Fibroblast of villous mesenchyme (primary cell): ENCODE results near the gene RYR2. TPM values are rescaled to one million over a fixed set of nuclear protein-coding genes. Genes with fewer than 3 reads are reported as not detected.
"Not testable (repeated sequence)": the region's sequence is repeated elsewhere in the genome, so short reads cannot be mapped to it uniquely, and the experiment has no call there.

Experiments used
- DNase-seq: peaks from one replicate; pipeline ENCODE4 v3.0.0-alpha.2; 2010; ENCODE audit warnings: low read depth
- H3K4me3 ChIP-seq: 2 replicates; pipeline ENCODE4 v1.5.1; 2011; ENCODE audit warnings: low read depth, mild to moderate bottlenecking, low read length
- total RNA-seq: library from RNA; depleted of rRNA; stranded (reverse); fragments of >200 nt; gene quantifications from 2 replicates; pipeline ENCODE4 v1.2.3, GENCODE V29; 2012
- TF ChIP-seq, protein P1 (sequence below): IDR thresholded peaks from 2 replicates; pipeline ENCODE4 v1.5.1; 2012; ENCODE audit warnings: low read depth, mild to moderate bottlenecking, low read length; ENCODE audit not compliant: insufficient read depth

The RYR2 gene
- total RNA-seq, 1 donor = not detected

DNA sequence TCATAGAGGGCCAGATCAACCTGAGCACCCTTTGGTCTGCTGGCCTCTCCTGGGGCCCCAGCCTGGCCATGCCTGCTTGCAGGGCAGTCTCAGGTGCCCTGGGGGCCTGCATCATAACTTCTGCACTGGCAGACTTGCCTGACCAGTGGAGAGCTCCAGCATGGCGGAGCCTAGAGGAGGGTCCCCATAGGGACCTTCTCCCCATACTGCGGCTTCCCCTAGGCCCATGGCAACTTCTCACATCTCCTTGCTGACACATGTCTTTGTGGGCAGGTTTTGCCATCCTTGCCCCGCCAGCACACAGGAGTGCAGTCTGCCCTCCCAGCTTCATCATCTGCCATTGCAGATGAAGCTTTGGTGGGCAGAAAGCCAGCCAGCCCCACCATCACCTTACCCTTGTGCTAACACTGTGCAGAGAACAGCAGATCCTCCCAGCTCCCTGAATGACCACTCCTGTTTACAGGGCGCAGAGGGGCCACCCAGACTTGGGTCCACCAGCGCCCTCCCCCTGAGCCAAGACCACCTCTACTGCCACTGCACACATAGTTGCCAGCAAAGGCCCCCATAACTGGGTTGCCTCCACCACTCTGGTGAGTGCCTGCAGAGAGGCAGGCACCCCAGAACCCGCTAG, 797.0 kb downstream of the RYR2 start:
- no peak overlapping the region for H3K4me3 ChIP-seq
- no peak for DNase-seq

DNA sequence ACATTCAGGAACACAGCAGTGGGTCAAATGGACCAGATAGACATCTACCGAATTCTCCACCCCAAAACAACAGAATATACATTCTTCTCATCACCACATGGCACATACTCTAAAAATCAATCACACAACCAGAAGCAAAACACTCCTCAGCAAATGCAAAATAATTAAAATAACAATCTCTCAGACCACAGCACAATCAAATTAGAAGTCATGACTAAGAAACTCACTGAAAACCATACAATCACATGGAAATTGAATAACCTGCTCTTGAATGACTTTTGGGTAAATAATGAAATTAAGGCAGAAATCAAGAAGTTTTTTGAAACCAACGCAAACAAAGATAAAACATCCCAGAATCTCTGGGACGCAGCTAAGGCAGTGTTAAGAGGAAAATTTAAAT, 799.5 kb downstream of the RYR2 start:
- TF ChIP-seq, protein P1, sequence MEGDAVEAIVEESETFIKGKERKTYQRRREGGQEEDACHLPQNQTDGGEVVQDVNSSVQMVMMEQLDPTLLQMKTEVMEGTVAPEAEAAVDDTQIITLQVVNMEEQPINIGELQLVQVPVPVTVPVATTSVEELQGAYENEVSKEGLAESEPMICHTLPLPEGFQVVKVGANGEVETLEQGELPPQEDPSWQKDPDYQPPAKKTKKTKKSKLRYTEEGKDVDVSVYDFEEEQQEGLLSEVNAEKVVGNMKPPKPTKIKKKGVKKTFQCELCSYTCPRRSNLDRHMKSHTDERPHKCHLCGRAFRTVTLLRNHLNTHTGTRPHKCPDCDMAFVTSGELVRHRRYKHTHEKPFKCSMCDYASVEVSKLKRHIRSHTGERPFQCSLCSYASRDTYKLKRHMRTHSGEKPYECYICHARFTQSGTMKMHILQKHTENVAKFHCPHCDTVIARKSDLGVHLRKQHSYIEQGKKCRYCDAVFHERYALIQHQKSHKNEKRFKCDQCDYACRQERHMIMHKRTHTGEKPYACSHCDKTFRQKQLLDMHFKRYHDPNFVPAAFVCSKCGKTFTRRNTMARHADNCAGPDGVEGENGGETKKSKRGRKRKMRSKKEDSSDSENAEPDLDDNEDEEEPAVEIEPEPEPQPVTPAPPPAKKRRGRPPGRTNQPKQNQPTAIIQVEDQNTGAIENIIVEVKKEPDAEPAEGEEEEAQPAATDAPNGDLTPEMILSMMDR = no peak

More for the DNA sequence above, 797.0 kb downstream of the RYR2 start:
- TF ChIP-seq, protein P1 = no peak

DNA sequence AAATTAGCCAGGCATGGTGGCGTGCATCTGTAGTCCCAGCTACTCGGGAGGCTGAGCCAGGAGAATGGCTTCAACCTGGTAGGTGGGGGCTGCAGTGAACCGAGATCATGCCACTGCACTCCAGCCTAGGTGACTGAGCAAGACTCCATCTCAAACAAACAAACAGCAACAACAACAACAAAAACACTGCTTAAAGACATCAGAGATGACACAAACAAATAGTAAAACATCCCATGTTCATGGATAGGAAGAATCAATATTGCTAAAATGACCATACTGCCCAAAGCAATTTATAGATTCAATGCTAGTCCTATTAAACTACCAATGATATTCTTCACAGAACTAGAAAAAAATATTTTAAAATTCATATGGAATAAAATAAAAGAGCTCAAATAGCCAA, 801.5 kb downstream of the RYR2 start:
- not testable (repeated sequence) for H3K4me3 ChIP-seq, DNase-seq

More for the DNA sequence above, 799.5 kb downstream of the RYR2 start:
- DNase-seq = no peak
- H3K4me3 ChIP-seq = no peak overlapping the region

DNA sequence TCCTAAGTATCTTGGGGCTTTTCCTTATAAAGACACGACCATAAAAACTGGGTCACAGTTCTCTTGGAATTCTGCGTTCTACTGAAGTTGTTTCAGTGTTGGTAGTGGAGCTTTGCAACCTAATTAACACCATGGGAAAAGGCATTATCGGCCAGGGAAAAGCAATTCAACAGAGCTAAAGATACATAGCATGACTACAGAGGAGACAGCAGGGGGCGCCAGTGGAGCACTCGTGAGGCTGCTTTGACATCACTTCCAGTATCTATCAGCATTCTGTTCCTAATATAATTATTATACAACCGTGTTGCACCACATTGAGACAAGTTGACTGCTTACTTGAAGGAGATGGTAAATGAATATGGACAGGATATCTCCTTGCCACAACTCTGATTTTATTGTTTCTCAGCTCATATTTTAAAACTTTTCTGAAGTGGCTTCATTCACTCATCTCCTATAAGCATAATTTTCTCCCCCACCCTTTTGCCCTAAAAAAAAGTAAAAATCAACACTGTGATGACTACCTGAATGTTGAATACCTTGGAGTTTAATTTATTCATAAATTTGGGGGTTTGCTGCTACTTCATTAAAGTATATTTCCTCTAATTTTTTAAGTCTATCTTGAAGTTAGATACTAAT, 809.3 kb downstream of the RYR2 start:
- TF ChIP-seq, protein P1 = peak; percentile 46
- peak; percentile 24 for DNase-seq
- H3K4me3 ChIP-seq = no peak overlapping the region

DNA sequence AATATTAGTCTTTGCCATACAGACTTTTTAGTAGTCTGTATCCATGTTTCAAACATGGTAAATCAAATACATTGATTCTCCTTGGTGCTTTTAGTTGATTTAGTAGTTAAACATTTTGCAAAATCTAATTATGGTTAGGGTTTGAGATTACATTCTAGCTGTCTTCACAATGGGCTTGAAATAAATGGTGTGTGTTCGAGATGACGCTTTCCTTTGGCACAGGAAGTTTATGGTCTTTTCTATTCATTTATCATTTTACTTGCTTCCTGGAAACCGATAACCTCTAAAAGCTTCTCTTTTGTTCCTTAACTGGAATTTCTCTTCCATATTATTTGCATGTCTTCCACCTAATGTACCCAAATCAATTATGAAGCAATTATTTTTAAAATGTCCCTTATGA, 810.4 kb downstream of the RYR2 start:
- TF ChIP-seq, protein P1 = no peak
- no peak for DNase-seq

DNA sequence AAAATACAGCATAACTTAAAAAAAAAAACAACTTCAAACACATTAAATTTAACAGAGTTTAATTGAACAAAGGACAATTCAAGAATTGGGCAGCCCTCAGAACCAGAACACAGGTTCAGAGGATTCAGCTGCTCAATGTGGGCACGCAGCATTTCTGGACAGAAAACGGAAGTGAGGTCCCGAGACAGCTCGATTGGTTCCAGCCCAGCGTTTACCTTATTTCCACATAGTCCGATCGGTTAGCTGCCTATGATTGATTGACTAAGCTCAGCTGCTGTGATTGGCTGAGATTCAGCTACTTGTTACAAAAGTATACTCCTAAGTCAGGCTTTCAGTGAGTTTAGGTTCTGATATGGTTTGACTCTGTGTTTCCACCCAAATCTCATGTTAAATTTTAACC, 815.5 kb downstream of the RYR2 start:
- DNase-seq = no peak
- H3K4me3 ChIP-seq = no peak overlapping the region

More for the DNA sequence above, 810.4 kb downstream of the RYR2 start:
- H3K4me3 ChIP-seq = no peak overlapping the region

DNA sequence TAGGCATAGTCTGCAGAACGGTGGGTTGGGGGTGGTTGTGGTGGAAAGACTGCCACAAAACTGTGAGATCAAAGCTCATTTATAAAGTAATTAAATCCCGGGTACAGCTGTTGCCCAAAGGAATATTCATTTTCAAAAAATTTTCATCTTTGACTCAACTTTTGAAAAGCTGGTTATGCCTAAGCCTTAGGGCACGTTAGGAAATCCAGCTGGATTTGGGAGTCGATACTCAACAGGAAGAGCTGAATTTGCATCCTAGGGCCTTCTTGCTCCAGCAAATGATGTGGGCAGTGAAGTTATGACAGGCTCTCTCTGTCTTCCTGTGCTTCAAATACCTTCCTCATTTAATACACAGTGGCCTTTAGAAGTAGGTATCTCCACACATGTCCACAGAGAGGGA, 817.0 kb downstream of the RYR2 start:
- DNase-seq = no peak
- H3K4me3 ChIP-seq = no peak overlapping the region

More for the DNA sequence above, 815.5 kb downstream of the RYR2 start:
- TF ChIP-seq, protein P1 = no peak

More for the DNA sequence above, 817.0 kb downstream of the RYR2 start:
- TF ChIP-seq, protein P1 = no peak
